SK-N-DZ (cell line): ENCODE data around the gene NOX3.
"Not testable (repeated sequence)": the region's sequence is repeated elsewhere in the genome, so short reads cannot be mapped to it uniquely, and the experiment has no call there.

Experiments used
- DNase-seq: peaks from one replicate; pipeline ENCODE4 v3.0.0-alpha.2; 2015; ENCODE audit warnings: low spot score

The NOX3 gene

GRCh38 chr6:155468543-155468942 is 12.9 kb upstream of the NOX3 start:
- not testable (repeated sequence) for DNase-seq

- no peak for DNase-seq
Measured at GRCh38 chr6:155466539-155466938, 10.9 kb upstream of the NOX3 start.

GRCh38 chr6:155461556-155461955 is 5.9 kb upstream of the NOX3 start:
- DNase-seq, result no peak

- DNase-seq, result no peak
Measured at GRCh38 chr6:155454471-155454870, 1.2 kb downstream of the NOX3 start.

GRCh38 chr6:155454008-155454407 is 1.6 kb downstream of the NOX3 start:
- DNase-seq, result no peak

GRCh38 chr6:155452576-155452975 is 3.1 kb downstream of the NOX3 start:
- DNase-seq, result no peak

GRCh38 chr6:155451530-155451929 is 4.1 kb downstream of the NOX3 start:
- not testable (repeated sequence) for DNase-seq

GRCh38 chr6:155450240-155450581 is 5.4 kb downstream of the NOX3 start:
- no peak for DNase-seq

GRCh38 chr6:155449450-155450239 is 6.0 kb downstream of the NOX3 start:
- peak; percentile 6 for DNase-seq

- peak; percentile 35 for DNase-seq
Measured at GRCh38 chr6:155448668-155449449, 6.8 kb downstream of the NOX3 start.

GRCh38 chr6:155447949-155448348 is 7.7 kb downstream of the NOX3 start:
- no peak for DNase-seq

- no peak for DNase-seq
Measured at GRCh38 chr6:155444952-155445903, 10.4 kb downstream of the NOX3 start.

- no peak for DNase-seq
Measured at GRCh38 chr6:155444120-155444917, 11.3 kb downstream of the NOX3 start.

- DNase-seq, result no peak
Measured at GRCh38 chr6:155443168-155443567, 12.5 kb downstream of the NOX3 start.

GRCh38 chr6:155442562-155442961 is 13.1 kb downstream of the NOX3 start:
- no peak for DNase-seq

GRCh38 chr6:155441112-155441465 is 14.6 kb downstream of the NOX3 start:
- no peak for DNase-seq

GRCh38 chr6:155440398-155441111 is 15.1 kb downstream of the NOX3 start:
- DNase-seq, result no peak

- no peak for DNase-seq
Measured at GRCh38 chr6:155439376-155439775, 16.3 kb downstream of the NOX3 start.

- no peak for DNase-seq
Measured at GRCh38 chr6:155436981-155437749, 18.5 kb downstream of the NOX3 start.
